ENCODE results near the gene BCL2A1.
"Not testable (repeated sequence)": the region's sequence is repeated elsewhere in the genome, so short reads cannot be mapped to it uniquely, and the experiment has no call there.

Gene BCL2A1

DNA sequence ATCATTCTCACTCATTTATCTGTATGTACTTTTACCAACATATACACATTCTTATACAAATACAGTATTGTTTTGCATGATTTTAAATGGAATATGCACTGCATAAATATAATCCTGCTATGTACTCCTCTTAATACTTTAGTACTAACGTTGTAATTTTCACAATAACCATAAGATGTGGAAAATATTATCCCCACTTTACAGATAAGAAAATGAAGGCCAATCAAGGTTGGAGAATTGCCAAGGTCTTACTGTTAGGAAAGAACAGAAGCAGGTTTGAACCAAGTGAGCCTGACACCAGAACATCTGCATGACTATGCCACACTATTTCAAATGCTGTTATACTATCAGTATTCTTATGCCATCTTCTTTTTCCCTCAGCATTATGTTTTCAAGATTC, 32.9 kb downstream of the BCL2A1 start:
- in situ Hi-C loops (cut with HindIII; ENCODE audit: low pct_ligation_motif_present, low pct_unique_long_range_greater_than_20kb, low sequenced_read_pairs) = no loop called here
- DNase-seq = no peak

DNA sequence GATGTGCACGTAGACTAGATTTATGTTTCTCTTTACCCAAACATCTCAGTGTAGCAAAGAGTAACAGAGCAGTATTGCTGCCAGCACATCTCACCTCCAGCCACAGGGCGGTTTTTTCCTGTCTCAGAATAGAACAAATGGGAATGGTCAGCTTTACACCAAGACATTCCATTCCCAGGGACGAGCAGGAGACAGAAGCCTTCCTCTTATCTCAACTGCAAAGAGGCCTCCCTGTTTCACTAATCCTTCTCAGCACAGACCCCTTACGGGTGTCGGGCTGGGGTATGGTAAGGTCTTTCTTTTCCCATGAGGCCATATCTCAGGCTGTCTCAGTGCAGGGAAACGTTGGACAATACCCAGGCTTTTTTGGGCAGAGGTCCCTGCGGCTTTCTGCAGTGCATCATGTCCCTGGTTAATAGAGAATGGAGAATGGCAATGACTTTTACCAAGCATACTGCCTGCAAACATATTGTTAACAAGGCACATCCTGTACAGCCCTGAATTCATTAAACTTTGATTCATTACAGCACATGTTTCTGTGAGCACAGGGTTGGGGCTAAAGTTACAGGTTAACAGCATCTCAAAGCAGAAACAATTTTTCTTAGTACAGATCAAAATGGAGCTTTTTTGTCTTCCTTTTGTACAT, 35.3 kb downstream of the BCL2A1 start:
- in situ Hi-C loops (cut with HindIII; ENCODE audit: low pct_ligation_motif_present, low pct_unique_long_range_greater_than_20kb, low sequenced_read_pairs); DNase-seq: not testable (repeated sequence)

- in situ Hi-C loops (cut with HindIII; ENCODE audit: low pct_ligation_motif_present, low pct_unique_long_range_greater_than_20kb, low sequenced_read_pairs) = no loop called here
Measured at GRCh38 chr15:79933231-79933630, 37.8 kb downstream of the BCL2A1 start.

DNA sequence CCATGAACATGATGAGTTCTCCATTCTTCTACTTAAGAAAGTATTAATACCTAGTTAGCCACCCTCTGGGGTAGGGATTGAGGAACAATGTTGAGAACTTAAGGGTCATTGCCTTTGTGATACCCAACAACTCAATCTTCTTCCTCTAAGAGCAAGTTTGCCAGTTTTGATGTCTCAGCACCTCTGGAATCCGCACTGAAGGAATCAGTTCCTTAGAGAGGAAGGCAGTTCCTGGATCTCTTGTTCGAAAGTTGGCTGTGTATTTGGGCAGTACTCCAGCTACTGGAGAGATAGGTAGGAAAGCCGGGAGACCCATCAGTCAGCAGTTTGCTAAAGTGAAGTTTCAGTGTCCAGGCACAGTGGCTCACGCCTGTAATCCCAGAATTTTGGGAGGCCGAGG, 38.5 kb downstream of the BCL2A1 start:
- in situ Hi-C loops (cut with HindIII; ENCODE audit: low pct_ligation_motif_present, low pct_unique_long_range_greater_than_20kb, low sequenced_read_pairs) = no loop called here
- DNase-seq = no peak

More at GRCh38 chr15:79933231-79933630, 37.8 kb downstream of the BCL2A1 start:
- no peak for DNase-seq

- in situ Hi-C loops (cut with HindIII; ENCODE audit: low pct_ligation_motif_present, low pct_unique_long_range_greater_than_20kb, low sequenced_read_pairs) = no loop called here
Measured at GRCh38 chr15:79930516-79930915, 40.5 kb downstream of the BCL2A1 start.

GRCh38 chr15:79929412-79929811, 41.6 kb downstream of the BCL2A1 start:
- no peak for DNase-seq
- in situ Hi-C loops (cut with HindIII; ENCODE audit: low pct_ligation_motif_present, low pct_unique_long_range_greater_than_20kb, low sequenced_read_pairs) = no loop called here

More at GRCh38 chr15:79930516-79930915, 40.5 kb downstream of the BCL2A1 start:
- no peak for DNase-seq

DNA sequence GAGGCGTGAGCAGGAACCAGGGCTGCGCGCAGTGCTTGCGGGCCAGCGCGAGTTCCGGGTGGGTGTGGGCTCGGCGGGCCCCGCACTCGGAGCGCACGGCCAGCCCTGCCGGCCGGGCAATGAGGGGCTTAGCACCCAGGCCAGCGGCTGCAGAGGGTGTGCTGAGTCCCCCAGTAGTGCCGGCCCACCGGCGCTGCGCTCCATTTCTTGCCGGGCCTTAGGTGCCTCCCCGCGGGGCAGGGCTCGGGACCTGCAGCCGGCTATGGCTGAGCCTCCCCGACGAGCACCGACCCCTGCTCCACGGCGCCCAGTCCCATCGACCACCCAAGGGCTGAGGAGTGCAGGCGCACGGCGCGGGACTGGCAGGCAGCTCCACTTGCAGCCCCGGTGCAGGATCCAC, 44.9 kb downstream of the BCL2A1 start:
- DNase-seq; in situ Hi-C loops (cut with HindIII; ENCODE audit: low pct_ligation_motif_present, low pct_unique_long_range_greater_than_20kb, low sequenced_read_pairs): not testable (repeated sequence)

DNA sequence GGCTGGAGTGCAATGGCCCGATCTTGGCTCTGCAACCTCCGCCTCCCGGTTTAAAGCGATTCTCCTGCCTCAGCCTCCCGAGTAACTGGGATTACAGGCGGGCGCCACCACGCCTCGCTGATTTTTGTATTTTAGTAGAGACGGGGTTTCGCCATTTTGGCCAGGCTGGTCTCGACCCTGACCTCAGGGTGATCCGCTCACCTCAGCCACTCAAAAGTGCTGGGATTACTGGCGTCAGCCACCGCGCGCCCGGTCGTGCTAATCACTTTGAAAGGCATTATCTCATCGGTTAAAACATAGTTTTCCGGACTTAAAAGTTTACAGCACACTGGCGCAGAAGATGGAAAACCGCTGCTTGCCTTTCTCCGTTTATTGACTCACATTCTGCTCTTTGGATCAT, 46.6 kb downstream of the BCL2A1 start:
- in situ Hi-C loops (cut with HindIII; ENCODE audit: low pct_ligation_motif_present, low pct_unique_long_range_greater_than_20kb, low sequenced_read_pairs) = no loop called here
- DNase-seq = no peak

GRCh38 chr15:79923515-79924169, 47.4 kb downstream of the BCL2A1 start:
- in situ Hi-C loops (cut with HindIII; ENCODE audit: low pct_ligation_motif_present, low pct_unique_long_range_greater_than_20kb, low sequenced_read_pairs) = no loop called here
- DNase-seq = peak; percentile 95

- in situ Hi-C loops (cut with HindIII; ENCODE audit: low pct_ligation_motif_present, low pct_unique_long_range_greater_than_20kb, low sequenced_read_pairs) = no loop called here
- DNase-seq = peak; percentile 54
Measured at GRCh38 chr15:79923079-79923514, 47.9 kb downstream of the BCL2A1 start.

DNA sequence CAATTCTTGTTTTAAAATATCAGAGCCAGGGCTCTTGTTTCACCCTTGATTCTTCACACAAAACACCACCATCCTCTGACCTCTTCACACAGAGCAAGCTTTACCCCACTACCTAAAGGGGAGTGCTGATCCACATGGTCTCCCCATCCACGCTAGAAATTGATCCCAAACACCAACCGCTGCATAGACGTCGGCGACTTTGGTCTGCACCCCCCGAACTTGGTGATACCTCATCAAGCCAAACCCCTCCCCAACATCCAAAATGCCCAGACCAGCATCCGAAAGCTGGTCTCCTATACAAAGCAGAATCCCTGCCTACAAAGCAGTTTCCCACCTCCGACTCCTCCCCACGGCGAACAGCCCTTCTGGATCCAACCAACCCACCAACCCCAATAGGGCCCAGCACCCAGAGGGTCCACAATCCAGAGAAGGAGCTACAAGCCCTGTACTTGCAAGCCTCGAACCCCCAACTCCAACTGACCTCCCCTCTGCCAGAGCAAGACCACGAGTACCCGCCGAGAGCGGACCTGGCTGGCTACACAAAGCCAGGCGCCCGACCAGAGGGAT, 48.4 kb downstream of the BCL2A1 start:
- in situ Hi-C loops (cut with HindIII; ENCODE audit: low pct_ligation_motif_present, low pct_unique_long_range_greater_than_20kb, low sequenced_read_pairs) = no loop called here
- no peak for DNase-seq

- in situ Hi-C loops (cut with HindIII; ENCODE audit: low pct_ligation_motif_present, low pct_unique_long_range_greater_than_20kb, low sequenced_read_pairs) = no loop called here
- DNase-seq = no peak
Measured at GRCh38 chr15:79919749-79920511, 51.1 kb downstream of the BCL2A1 start.

DNA sequence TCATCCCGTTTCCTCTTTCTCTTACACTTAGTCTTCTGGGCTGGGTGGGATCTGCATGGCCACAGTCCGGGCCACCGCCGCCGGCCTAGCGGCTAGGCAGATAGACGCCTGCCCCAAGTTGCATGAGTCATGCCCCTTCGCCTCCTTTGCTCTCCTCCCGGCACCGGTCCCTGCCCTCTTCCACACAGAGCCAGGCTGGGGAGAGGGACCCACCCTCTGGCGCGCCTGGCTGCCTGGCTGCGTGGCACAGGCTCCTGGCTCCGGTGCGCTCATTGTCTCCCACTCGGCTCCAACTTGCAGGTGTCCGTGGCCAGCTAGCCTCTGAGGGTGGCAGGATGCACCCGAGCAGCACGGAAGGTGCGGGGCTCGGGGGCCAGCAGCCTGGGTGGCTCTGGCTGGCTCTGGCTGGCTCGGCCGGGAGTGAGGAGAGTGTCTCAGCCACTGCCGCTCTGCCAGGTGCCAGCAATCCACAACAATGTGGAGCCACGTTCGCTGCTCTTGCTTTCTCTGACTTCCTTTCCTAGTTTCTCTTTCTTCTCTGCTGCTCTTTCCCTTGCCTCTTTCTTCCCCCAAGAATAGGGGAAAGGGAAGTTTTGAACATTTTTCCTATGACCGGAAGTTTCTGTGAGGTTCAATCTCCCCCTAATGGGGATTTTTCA, 51.8 kb downstream of the BCL2A1 start:
- in situ Hi-C loops (cut with HindIII; ENCODE audit: low pct_ligation_motif_present, low pct_unique_long_range_greater_than_20kb, low sequenced_read_pairs) = no loop called here
- no peak for DNase-seq

DNA sequence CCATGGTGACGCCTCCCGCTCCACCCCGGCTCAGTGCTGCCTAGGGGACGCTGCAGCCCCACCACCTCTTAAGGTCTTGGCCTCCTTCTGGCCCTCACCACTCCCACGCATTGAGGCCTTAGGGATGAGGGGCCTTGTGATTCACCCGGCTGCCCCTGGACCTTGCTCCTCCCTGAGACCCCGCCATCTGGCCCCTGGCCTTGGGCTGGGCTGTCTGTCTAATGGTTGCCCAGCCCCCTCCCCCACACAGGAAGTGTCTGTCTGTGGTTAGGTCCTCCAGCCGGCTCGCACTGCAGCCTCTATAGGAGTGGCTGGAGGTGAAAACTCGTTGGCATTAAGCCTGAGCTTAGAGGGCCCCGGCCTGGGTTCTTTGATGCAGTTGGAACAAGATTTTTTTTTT, 52.7 kb downstream of the BCL2A1 start:
- DNase-seq = no peak
- in situ Hi-C loops (cut with HindIII; ENCODE audit: low pct_ligation_motif_present, low pct_unique_long_range_greater_than_20kb, low sequenced_read_pairs) = no loop called here

- DNase-seq = no peak
- in situ Hi-C loops (cut with HindIII; ENCODE audit: low pct_ligation_motif_present, low pct_unique_long_range_greater_than_20kb, low sequenced_read_pairs) = no loop called here
Measured at GRCh38 chr15:79916502-79917132, 54.4 kb downstream of the BCL2A1 start.

DNA sequence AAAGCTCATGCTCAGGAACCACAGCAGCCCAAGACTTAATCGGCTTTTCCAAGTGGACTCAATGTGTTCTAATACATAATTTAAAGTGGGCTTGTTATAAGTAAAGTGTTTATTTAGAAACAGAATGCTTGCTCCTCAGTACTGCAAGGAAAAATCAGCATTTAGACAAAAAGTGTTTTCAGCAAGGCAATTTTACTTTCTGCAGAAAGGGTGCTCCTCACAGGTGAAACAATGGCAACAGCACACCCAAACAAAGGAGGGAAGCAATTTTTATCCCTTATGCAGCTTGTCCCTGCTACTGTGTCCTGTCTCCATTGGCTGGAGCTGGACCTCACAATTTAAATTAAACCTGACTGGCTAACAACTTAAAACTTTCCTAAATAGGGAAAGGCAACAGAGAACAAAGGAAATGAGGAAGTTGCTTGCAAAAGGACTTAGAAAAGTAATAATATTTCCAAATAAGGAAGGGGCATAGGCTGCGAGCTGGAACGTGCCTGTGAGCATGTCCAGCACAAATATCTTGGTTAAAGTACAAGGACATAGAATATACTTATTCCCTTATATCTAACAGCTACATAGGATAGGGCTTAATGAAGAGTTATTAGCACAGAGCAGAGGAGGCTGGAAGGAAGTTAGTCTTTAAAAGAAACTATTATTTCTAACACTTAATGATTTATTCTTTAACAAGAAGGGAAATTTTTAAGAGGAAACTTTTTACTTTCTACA, 55.1 kb downstream of the BCL2A1 start:
- DNase-seq; in situ Hi-C loops (cut with HindIII; ENCODE audit: low pct_ligation_motif_present, low pct_unique_long_range_greater_than_20kb, low sequenced_read_pairs): not testable (repeated sequence)

- in situ Hi-C loops (cut with HindIII; ENCODE audit: low pct_ligation_motif_present, low pct_unique_long_range_greater_than_20kb, low sequenced_read_pairs) = no loop called here
- no peak for DNase-seq
Measured at GRCh38 chr15:79914728-79915127, 56.3 kb downstream of the BCL2A1 start.

Measured in ACHN (cell line).